GM19468 (cell line): ENCODE data around the gene SSTR5.
"Not testable (repeated sequence)": the region's sequence is repeated elsewhere in the genome, so short reads cannot be mapped to it uniquely, and the experiment has no call there.

Source experiments
- ATAC-seq: cut with Tn5 transposase; IDR thresholded peaks from one replicate; pipeline ENCODE4 v1.9.1; 2021; ENCODE audit warnings: mild to moderate bottlenecking, moderate library complexity, moderate number of reproducible peaks; ENCODE audit not compliant: unreplicated experiment; ENCODE audit errors: extremely low read depth

The SSTR5 gene

GRCh38 chr16:1072526-1073261, at the start of gene SSTR5:
TSS of gene SSTR5 (plus strand) at chr16:1072747. CDS start at chr16:1078869, 6,122 bp downstream.
- no peak for ATAC-seq

DNA sequence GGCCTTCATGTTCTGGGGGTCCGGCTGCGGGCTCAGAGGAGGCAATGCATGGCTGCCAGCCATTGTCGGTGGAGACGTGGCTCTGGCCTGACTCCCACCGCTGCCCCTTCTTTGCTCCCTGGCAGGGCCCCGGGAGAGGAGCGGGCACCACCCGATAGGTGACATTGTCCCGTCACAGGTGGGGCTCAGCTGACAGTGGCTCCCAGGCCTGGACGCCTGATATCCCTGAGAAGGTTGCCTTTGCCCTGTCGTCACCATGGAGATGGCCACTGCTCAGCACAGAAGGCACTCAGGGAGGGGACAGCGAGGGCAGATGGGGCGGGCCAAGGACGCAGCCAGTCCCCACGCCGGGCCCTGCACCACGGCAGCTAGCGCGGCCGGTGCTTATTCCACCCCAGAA, 48.4 kb upstream of the SSTR5 start:
- no peak for ATAC-seq

GRCh38 chr16:1025183-1025809, 47.3 kb upstream of the SSTR5 start:
- ATAC-seq: not testable (repeated sequence)

DNA sequence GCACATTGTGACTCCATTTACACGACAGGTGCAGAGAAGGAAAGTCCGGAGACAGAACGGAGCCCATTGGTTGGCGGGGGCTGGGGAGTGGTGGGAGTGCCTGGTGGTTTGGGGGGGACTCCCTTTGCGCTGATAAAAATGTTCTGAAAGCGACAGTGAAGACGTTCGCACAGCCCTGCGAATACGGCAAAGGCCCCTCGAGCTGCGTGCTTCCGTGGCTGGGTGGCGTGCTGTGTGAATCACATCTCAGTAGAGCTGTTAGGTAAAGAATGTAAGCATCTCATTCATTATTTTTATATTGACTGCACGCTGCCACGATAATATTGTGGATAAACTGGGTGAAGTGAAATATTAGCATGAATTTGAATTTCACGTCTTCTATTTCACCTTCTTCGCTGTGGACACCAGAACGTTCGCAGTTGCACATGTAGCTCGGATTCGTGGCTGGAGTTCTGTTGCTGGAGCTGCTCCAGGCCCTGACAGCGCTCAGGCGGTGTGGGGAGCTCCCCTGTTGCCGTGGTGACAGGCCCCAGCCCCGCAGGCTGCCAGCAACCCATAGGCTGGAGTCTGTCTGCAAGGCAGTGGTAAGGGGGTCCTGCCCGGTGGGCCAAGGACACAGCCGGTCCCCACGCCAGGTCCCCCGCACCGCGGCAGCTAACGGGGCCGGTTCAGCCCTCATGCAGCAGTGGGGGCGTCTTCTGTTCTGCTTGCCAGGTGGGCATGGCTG, 46.3 kb upstream of the SSTR5 start:
- ATAC-seq: no peak

GRCh38 chr16:1026784-1027500, 45.6 kb upstream of the SSTR5 start:
- no peak for ATAC-seq

- ATAC-seq: no peak
Measured at GRCh38 chr16:1027501-1027815, 45.1 kb upstream of the SSTR5 start.

DNA sequence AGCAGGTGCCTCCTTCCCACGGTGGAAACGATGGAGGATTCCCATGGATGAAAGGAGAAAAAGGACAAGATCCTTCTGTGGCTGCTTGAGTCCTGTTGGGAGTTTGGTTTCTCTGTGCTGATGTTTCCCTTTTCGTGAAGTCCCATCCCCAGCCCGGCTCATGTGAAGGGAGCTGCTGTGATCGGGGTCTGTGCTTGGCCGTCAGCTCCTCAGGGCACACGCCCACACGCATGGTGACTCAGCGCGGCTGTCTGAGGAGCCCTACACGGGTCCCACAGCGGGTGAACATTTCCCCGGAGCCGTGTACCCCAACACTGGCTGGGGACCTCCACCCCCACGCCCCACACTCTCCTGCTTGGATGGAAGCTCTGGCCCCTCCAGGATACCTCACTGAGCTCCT, 44.5 kb upstream of the SSTR5 start:
- ATAC-seq: no peak

GRCh38 chr16:1028524-1029258, 43.9 kb upstream of the SSTR5 start:
- ATAC-seq: no peak

DNA sequence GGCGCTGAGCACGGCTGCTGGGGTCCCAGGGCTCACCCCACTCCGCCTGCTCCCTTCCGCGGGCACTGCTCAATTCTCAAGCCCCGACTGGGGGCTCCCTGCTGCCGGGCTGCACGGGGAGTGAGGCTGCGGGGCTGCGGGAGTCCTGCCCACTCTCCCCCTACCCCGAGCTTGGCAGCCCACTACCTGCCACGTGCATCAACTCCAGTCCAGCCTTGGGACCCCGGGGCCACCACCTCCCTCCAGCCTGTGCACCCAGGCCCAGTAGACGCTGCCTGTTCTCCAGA, 43.3 kb upstream of the SSTR5 start:
- ATAC-seq: no peak

GRCh38 chr16:1030473-1030901, 42.1 kb upstream of the SSTR5 start:
- ATAC-seq: no peak

DNA sequence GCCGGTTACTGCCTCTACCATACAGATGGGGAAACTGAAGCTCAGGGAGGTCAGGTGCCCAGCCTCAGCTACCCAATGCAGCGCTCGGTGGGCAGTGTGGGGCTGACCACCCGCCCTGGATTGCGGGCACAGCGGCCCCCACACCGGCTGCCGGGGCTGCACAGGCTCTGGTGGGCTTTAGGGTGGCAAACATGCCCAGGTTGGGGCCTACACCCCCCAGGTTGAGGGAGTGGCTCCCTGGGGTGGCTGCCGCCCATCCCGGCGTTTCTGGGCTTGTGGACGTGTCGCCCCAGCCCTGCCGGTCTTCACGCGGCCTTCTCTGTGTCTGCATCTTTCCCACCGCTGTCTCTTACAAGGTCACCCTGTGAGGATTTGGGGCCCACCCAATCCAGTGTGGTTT, 40.9 kb upstream of the SSTR5 start:
- no peak for ATAC-seq

DNA sequence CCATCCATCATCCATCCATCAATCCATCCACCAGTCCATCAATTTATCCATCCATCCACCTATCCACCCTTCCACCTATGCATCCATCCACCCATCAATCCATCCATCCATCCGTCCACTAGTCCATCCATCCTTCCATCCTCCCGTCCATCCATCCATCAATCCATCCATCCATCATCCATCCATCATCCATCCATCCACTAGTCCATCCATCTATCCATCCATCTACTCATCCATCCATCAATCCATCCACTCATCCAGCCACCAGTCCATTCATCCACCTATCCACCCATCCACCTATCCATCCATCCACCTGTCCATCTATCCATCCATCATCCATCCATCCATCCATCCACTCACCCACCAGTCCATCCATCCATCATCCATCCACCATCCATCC, 39.9 kb upstream of the SSTR5 start:
- ATAC-seq: no peak

GRCh38 chr16:1033128-1033679, 39.3 kb upstream of the SSTR5 start:
- no peak for ATAC-seq

DNA sequence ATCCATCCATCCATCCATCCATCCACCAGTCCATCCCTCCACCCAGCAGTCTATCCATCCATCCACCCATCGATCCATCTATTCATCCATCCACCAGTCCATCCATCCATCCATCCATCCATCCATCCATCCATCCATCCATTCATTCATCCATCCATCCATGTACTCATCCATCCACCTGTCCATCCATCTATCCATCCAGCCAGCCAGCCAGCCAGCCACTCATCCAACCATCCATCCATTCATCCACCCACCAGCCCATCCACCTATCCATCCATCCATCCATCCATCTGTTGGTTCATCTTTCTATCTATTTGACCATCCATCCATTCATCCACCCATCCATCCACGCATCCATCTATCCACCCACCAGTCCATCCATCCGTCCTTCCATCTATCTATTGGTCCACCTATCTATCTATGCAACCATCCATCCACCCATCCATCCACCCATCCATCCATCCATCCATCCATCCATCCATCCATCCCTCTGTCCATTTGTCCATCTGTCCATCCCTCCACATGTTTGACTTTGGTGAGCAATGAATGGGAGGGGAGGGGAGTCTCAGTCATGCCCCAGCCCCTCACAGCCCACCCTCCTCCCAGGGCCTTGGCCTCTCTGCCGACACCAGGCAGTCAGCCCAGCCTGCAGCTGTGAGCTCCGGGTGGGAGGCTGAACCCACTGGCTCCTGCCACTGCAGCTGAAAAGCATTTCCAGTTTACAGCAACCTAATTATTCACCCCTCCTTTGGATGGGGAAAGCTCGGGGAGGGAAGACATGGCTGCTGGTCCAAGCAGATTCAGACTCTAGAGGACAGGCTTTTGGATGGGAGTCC, 38.1 kb upstream of the SSTR5 start:
- no peak for ATAC-seq

- no peak for ATAC-seq
Measured at GRCh38 chr16:1035066-1035415, 37.5 kb upstream of the SSTR5 start.

GRCh38 chr16:1036166-1036565, 36.4 kb upstream of the SSTR5 start:
- no peak for ATAC-seq

DNA sequence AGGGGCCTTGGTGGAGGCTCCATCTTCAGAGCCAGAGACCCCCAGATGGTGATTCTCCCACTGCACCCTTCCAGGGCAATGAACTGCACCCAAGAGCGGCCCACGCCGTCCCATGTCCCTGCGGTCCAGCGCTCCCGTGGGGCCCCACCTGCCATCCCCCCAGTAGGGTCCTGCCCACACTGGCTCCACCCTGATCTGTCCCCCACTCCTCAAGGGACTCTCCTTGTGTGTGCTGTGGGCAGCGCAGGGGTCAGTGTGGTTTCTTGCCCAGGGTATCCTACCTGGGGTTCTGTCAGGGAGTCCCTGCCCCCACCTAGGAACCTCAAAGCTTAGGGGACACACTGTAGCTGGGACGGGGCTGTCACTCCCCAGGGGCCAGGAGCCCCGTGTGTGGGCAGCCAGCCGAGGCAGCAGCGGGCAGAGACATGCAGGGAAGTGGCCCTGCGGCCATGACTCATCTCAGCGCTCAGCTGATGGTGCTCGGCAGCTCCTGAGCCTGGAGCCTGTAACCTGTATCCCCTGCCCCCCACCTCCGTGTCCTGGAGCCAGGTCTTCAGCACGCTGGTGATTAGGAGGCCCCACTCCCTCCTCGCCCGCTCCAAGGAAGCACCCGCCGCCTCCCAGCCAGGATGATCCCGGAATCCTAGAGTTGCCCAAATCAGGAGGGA, 35.7 kb upstream of the SSTR5 start:
- ATAC-seq: no peak

GRCh38 chr16:1037394-1038257, 34.9 kb upstream of the SSTR5 start:
- no peak for ATAC-seq
